Measurements from ENCODE around the gene NUCB2. TPM values are rescaled to one million over a fixed set of nuclear protein-coding genes. Genes with fewer than 3 reads are reported as not detected.

NUCB2 gene
- total RNA-seq, 1 donor from 2014 or later, result 69.4 TPM

DNA sequence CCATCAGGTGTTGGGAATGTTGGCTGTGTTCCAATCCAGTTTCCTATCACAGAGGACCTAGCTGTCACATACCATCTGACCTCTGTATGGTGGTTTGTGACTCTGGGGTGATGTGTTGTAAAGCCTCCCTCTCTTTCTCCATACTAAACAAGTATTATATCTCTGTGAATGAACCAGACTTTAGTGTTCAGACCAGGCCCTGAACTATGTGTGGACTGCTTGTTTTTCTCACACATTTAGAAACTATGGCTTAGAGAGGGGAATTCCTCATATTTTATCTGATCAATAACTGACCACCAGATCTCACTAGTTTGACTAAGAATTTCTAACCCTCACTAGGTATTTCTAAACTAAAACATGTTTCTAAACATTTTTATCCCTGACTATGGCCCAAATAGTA is 92.6 kb downstream of the NUCB2 start:
- DNase-seq, result no peak
- Histone ChIP-seq H3K4me3 (no peak overlapping the region), H3K4me1 (no peaks in the 10 kb centered on the region), H3K9me3 (peaks cover 45% of the 10 kb centered on the region), H3K36me3 (no peaks in the 10 kb centered on the region), H3K27me3 (no peaks in the 10 kb centered on the region), H3K27ac (no peak overlapping the region)
- intact Hi-C loops (cut with DNase I), result no loop called here
- TF ChIP-seq, protein P1, sequence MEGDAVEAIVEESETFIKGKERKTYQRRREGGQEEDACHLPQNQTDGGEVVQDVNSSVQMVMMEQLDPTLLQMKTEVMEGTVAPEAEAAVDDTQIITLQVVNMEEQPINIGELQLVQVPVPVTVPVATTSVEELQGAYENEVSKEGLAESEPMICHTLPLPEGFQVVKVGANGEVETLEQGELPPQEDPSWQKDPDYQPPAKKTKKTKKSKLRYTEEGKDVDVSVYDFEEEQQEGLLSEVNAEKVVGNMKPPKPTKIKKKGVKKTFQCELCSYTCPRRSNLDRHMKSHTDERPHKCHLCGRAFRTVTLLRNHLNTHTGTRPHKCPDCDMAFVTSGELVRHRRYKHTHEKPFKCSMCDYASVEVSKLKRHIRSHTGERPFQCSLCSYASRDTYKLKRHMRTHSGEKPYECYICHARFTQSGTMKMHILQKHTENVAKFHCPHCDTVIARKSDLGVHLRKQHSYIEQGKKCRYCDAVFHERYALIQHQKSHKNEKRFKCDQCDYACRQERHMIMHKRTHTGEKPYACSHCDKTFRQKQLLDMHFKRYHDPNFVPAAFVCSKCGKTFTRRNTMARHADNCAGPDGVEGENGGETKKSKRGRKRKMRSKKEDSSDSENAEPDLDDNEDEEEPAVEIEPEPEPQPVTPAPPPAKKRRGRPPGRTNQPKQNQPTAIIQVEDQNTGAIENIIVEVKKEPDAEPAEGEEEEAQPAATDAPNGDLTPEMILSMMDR (IDR thresholded peaks at IDR 0.05), result no peak
- ATAC-seq, result no peak

DNA sequence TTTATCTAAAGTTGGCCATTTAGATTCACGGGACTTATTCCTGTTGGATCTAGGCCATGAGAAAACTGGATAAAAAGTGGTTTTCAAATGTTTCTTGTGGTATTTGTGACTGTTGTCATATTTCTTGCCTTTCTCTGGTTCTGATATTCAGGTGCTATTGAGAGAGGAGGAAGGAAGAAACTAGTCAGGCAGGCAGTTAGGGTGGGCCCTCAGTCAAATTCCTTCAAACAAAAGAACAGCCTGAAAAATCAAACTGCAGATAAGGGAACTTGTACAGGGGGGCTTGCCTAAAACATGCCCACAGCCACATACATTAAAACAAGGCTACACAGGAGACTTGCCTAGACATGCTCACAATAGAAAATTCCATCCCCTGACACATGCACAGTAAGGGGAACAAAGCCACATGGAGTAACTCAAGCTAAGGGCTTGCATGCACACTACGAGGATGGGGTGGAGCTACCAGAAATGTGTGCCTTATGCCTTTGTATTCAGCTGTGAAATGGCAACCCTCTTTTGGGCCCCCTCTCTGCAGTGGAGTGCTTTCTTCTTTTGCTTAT is 93.2 kb downstream of the NUCB2 start:
- no peaks in the 10 kb centered on the region for H3K4me1 ChIP-seq
- H3K27ac ChIP-seq, result no peak overlapping the region
- intact Hi-C loops (cut with DNase I), result no loop called here
- H3K36me3 ChIP-seq, result no peaks in the 10 kb centered on the region
- no peak overlapping the region for H3K4me3 ChIP-seq
- H3K9me3 ChIP-seq, result peaks cover 45% of the 10 kb centered on the region
- TF ChIP-seq, protein P1 (IDR thresholded peaks at IDR 0.05), result no peak
- ATAC-seq (no peak), DNase-seq (no peak)
- no peaks in the 10 kb centered on the region for H3K27me3 ChIP-seq

DNA sequence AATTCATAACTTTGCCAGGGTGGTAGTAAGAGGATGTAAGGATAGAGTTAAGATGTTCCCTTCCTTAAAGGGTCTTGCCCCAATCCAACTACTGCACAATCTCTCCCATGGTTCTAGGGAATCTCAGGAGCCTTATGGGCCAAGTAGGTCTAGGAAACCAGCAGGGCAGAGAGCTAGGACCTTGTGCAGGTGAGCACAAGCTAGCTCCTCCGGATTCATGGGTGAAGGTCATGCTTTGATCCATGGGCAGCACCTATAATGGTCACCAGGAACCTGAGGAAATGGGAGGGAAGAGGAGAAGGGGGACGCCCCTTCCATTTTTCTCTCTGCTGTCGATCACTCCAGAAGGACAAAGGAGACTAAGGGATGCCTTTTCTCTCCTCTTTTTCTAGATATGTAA is 95.1 kb downstream of the NUCB2 start:
- ATAC-seq (no peak), DNase-seq (no peak)
- TF ChIP-seq, protein P1 (IDR thresholded peaks at IDR 0.05), result no peak
- Histone ChIP-seq H3K4me3 (no peak overlapping the region), H3K4me1 (no peaks in the 10 kb centered on the region), H3K9me3 (peaks cover 45% of the 10 kb centered on the region), H3K27me3 (no peaks in the 10 kb centered on the region), H3K27ac (no peak overlapping the region), H3K36me3 (no peaks in the 10 kb centered on the region)
- intact Hi-C loops (cut with DNase I), result no loop called here

DNA sequence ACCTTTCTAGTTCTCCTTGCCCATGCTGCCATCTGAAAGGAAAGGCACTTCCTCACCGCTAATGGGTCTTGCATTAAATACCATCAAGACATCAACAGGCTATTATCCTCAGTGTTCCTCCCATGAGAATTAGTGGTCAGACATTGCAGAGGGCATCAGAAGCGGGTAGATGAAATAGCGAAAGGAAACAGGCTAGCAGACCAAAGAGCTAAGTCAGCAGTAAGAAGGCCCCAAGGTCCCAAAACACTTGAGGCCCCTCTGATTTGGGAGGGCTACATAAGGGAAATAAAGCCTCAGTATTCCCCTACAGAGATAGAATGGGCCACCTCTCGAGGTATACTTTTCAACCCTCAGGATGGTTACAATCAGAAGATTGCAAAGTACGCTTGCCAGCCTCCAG is 99.0 kb downstream of the NUCB2 start:
- H3K4me1 ChIP-seq, result no peaks in the 10 kb centered on the region
- no peaks in the 10 kb centered on the region for H3K36me3 ChIP-seq

DNA sequence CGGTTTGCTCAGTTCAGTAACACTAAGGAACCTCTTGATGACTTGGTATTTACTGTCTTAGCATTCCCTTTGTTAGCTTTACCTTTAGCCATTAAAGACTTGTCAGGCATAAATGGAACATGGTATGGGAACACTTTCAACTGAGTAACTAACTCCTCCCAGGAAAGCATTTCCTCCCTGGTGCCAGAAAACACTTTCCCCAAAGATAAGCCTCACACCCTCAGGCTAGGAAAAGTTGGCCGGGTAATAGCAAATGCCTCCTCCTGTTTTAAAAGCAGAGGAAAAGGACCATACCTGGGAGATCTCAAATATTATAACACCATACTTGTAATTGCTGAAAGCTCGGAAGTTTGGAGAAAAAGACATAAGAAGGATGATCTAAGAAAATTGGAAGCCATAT is 100.0 kb downstream of the NUCB2 start:
- TF ChIP-seq, protein P1 (IDR thresholded peaks at IDR 0.05), result no peak
- intact Hi-C loops (cut with DNase I), result no loop called here
- Histone ChIP-seq H3K4me1 (no peaks in the 10 kb centered on the region), H3K36me3 (no peaks in the 10 kb centered on the region), H3K27me3 (no peaks in the 10 kb centered on the region), H3K9me3 (peaks cover 23% of the 10 kb centered on the region), H3K27ac (no peak overlapping the region), H3K4me3 (no peak overlapping the region)
- ATAC-seq (no peak), DNase-seq (no peak)

More for the DNA sequence above, 99.0 kb downstream of the NUCB2 start:
- ATAC-seq (no peak), DNase-seq (no peak)
- H3K27ac ChIP-seq, result no peak overlapping the region
- no peaks in the 10 kb centered on the region for H3K27me3 ChIP-seq
- H3K4me3 ChIP-seq, result no peak overlapping the region
- TF ChIP-seq, protein P1 (IDR thresholded peaks at IDR 0.05), result no peak
- intact Hi-C loops (cut with DNase I), result no loop called here
- H3K9me3 ChIP-seq, result peaks cover 32% of the 10 kb centered on the region

DNA sequence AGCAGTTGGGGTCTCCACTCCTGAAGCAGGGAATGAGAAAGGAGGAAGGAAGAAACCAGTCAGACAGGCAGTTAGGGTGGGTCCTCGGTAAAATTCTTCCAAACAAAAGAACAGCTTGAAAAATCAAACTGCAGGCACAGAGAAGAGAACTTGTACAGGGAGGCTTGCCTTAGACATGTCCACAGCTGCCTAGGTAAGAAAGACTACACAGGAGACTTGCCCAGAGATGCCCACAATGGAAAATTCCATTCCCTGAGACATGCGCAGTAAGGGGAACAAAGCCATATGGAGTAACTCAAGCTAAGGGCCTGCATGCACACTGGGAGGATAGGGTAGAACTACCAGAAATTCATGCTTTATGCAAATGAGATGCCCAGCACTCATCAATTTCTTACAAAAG is 102.1 kb downstream of the NUCB2 start:
- intact Hi-C loops (cut with DNase I), result no loop called here

More for the DNA sequence above, 102.1 kb downstream of the NUCB2 start:
- TF ChIP-seq, protein P1 (IDR thresholded peaks at IDR 0.05), result no peak
- Histone ChIP-seq H3K4me3 (no peak overlapping the region), H3K27me3 (no peaks in the 10 kb centered on the region), H3K9me3 (peaks cover under 1% of the 10 kb centered on the region), H3K27ac (no peak overlapping the region), H3K36me3 (no peaks in the 10 kb centered on the region), H3K4me1 (no peaks in the 10 kb centered on the region)
- ATAC-seq, result no peak
- DNase-seq, result no peak
